ENCODE results near the gene ZNF446. TPM values are rescaled to one million over a fixed set of nuclear protein-coding genes. Genes with fewer than 3 reads are reported as not detected.
A peak's percentile ranks its signal among the peaks of the same experiment; 100 is the strongest.

The ZNF446 gene
- total and polyA plus RNA-seq, 9 of the 15 experiments (the other 6 are each of a cell fraction or from before 2014, with no cell fraction given), result 0.07 to 4.8 (median 1.2) TPM

- TF ChIP-seq MGA (IDR thresholded peaks at IDR 0.05), result peak; percentile 92
- TF ChIP-seq TFAP4 (CRISPR knock-in tag; IDR thresholded peaks at IDR 0.05; ENCODE audit: borderline replicate concordance), result peak; percentile 69
- TF ChIP-seq GATAD2A (IDR thresholded peaks at IDR 0.05), result peak; percentile 63; the same call in 1 of the 2 replicates
- TF ChIP-seq POLR2B (IDR thresholded peaks at IDR 0.05; ENCODE audit: low read depth, partially characterized antibody), result peak; percentile 52
- no peak for TF ChIP-seq DACH1 (IDR thresholded peaks at IDR 0.05; ENCODE audit: partially characterized antibody)
- TF ChIP-seq KDM1A (IDR thresholded peaks at IDR 0.05), result no peak
- TF ChIP-seq KDM5B (IDR thresholded peaks at IDR 0.05; ENCODE audit: insufficient replicate concordance, low read depth, low read length), result peak; percentile 71
- TF ChIP-seq BRD9 (IDR thresholded peaks at IDR 0.05; ENCODE audit: low read depth, partially characterized antibody), result no peak
- TF ChIP-seq RBM22 (IDR thresholded peaks at IDR 0.05; ENCODE audit: low read depth, low read length, poor library complexity, severe bottlenecking), result peak; percentile 40
- peak; percentile 75; the same call in 1 of the 2 replicates for TF ChIP-seq XRCC5 (IDR thresholded peaks at IDR 0.05; ENCODE audit: low read depth, low read length)
- TF ChIP-seq NR0B1 (IDR thresholded peaks at IDR 0.05; ENCODE audit: partially characterized antibody), result no peak
- peak; percentile 59; the same call in 1 of the 2 replicates for TF ChIP-seq NCOA6 (IDR thresholded peaks at IDR 0.05)
These were observed 37.8 kb downstream of the ZNF446 start (continued) for GRCh38 chr19:58513694-58514563.
